Ascending aorta (tissue), 2 donors: ENCODE measurements around the gene MSANTD2. TPM values are rescaled to one million over a fixed set of nuclear protein-coding genes. Genes with fewer than 3 reads are reported as not detected.
A peak's percentile ranks its signal among the peaks of the same experiment; 100 is the strongest.

Source experiments
- DNase-seq, 2 donors: peaks; one replicate each; pipeline ENCODE4 v3.0.0-alpha.2; 2019; ENCODE audit warnings: low spot score in 2 of 2
- H3K27ac ChIP-seq, 2 donors: fragments of 200-600 bp; sonication (generic); one replicate each; pipeline ENCODE4 v1.5.1; 2016 to 2017; ENCODE audit warnings: mild to moderate bottlenecking in 1 of 2
- H3K27me3 ChIP-seq: fragments of 200-600 bp; sonication (generic); one replicate; pipeline ENCODE4 v1.5.1; 2017
- H3K36me3 ChIP-seq, 2 donors: fragments of 200-600 bp; sonication (generic); one replicate each; pipeline ENCODE4 v1.5.1; 2016
- H3K4me1 ChIP-seq, 2 donors: fragments of 200-600 bp; sonication (generic); one replicate each; pipeline ENCODE4 v1.5.1; 2016 to 2017; ENCODE audit warnings: mild to moderate bottlenecking in 1 of 2
- H3K4me3 ChIP-seq, 2 donors: fragments of 200-600 bp; sonication (generic); one replicate each; pipeline ENCODE4 v1.5.1; 2016 to 2017; ENCODE audit warnings: mild to moderate bottlenecking in 1 of 2
- H3K9me3 ChIP-seq, 2 donors: fragments of 200-600 bp; sonication (generic); one replicate each; pipeline ENCODE4 v1.5.1; 2016
- CTCF ChIP-seq, 3 experiments: fragments of 200-600 bp in 2 of 3; fragments of 450-650 bp in 1 of 3; sonication (generic) in 2 of 3; IDR thresholded peaks; one replicate each; pipeline ENCODE4 v1.5.1; 2016 to 2019; ENCODE audit warnings: antibody characterized with exemption in 3 of 3, mild to moderate bottlenecking in 1 of 3, moderate library complexity in 1 of 3
- intact Hi-C: fragments of 100-400 bp; cut with DNase I; formaldehyde crosslinking; loops from one replicate; pipeline ENCODE4 v1.15.1; 2023
- total RNA-seq: library from RNA; depleted of rRNA; stranded (reverse); fragments of >200 nt; gene quantifications from one replicate; pipeline ENCODE4 v1.1.0, GENCODE V29; 2016

The MSANTD2 gene
- total RNA-seq, 1 donor from 2014 or later: 21.4 TPM

GRCh38 chr11:124788521-124788920 is 11.7 kb downstream of the MSANTD2 start:
- Histone ChIP-seq H3K4me1 (peaks cover 0 to 2% of the 10 kb centered on the region in 2 donors), H3K36me3 (no peaks in the 10 kb centered on the region), H3K27me3 (no peaks in the 10 kb centered on the region), H3K27ac (no peak overlapping the region), H3K4me3 (no peak overlapping the region), H3K9me3 (no peaks in the 10 kb centered on the region)
- intact Hi-C loops: no loop called here
- no peak for TF ChIP-seq CTCF (IDR thresholded peaks at IDR 0.05)
- no peak for DNase-seq

- no peak for TF ChIP-seq CTCF (IDR thresholded peaks at IDR 0.05)
- Histone ChIP-seq H3K4me3 (no peak overlapping the region), H3K27me3 (no peaks in the 10 kb centered on the region), H3K36me3 (no peaks in the 10 kb centered on the region), H3K27ac (no peak overlapping the region), H3K9me3 (no peaks in the 10 kb centered on the region), H3K4me1 (no peaks in the 10 kb centered on the region)
- intact Hi-C loops: no loop called here
- DNase-seq: no peak
Observed at GRCh38 chr11:124784051-124784450, 16.2 kb downstream of the MSANTD2 start.

GRCh38 chr11:124783002-124783401 is 17.2 kb downstream of the MSANTD2 start:
- H3K4me1 ChIP-seq: no peaks in the 10 kb centered on the region
- TF ChIP-seq CTCF (IDR thresholded peaks at IDR 0.05): no peak
- no peak overlapping the region for H3K27ac ChIP-seq
- DNase-seq: no peak
- no peaks in the 10 kb centered on the region for H3K36me3 ChIP-seq
- intact Hi-C loops: no loop called here
- no peak overlapping the region for H3K4me3 ChIP-seq
- no peaks in the 10 kb centered on the region for H3K9me3 ChIP-seq
- H3K27me3 ChIP-seq: no peaks in the 10 kb centered on the region

- no peak for TF ChIP-seq CTCF (IDR thresholded peaks at IDR 0.05)
- Histone ChIP-seq H3K4me1 (peaks cover 0 to 3% of the 10 kb centered on the region in 2 donors), H3K36me3 (no peaks in the 10 kb centered on the region), H3K27ac (peak overlapping the region in 1 of 2 donors; percentile 19), H3K4me3 (no peak overlapping the region), H3K27me3 (no peaks in the 10 kb centered on the region), H3K9me3 (no peaks in the 10 kb centered on the region)
- intact Hi-C loops: no loop called here
- DNase-seq: no peak
Observed at GRCh38 chr11:124779568-124779967, 20.6 kb downstream of the MSANTD2 start.

GRCh38 chr11:124778281-124778680 is 21.9 kb downstream of the MSANTD2 start:
- peak in 1 of 3 experiments; percentile 9 for TF ChIP-seq CTCF (IDR thresholded peaks at IDR 0.05)
- H3K9me3 ChIP-seq: no peaks in the 10 kb centered on the region
- DNase-seq: no peak
- H3K27me3 ChIP-seq: no peaks in the 10 kb centered on the region
- peaks cover 0 to 4% of the 10 kb centered on the region in 2 donors for H3K36me3 ChIP-seq
- H3K27ac ChIP-seq: peak overlapping the region in 1 of 2 donors; percentile 74
- intact Hi-C loops: no loop called here
- no peak overlapping the region for H3K4me3 ChIP-seq
- H3K4me1 ChIP-seq: peaks cover 0 to 3% of the 10 kb centered on the region in 2 donors
